NCI-H2196 (cell line): Measurements from ENCODE around the gene CAPN5.
"Not testable (repeated sequence)": the region's sequence is repeated elsewhere in the genome, so short reads cannot be mapped to it uniquely, and the experiment has no call there.

Experiments used
- DNase-seq: peaks from one replicate; lab custom pipeline; 2025; ENCODE audit not compliant: unreplicated experiment; lab: John Stamatoyannopoulos, UW

Gene CAPN5

DNA sequence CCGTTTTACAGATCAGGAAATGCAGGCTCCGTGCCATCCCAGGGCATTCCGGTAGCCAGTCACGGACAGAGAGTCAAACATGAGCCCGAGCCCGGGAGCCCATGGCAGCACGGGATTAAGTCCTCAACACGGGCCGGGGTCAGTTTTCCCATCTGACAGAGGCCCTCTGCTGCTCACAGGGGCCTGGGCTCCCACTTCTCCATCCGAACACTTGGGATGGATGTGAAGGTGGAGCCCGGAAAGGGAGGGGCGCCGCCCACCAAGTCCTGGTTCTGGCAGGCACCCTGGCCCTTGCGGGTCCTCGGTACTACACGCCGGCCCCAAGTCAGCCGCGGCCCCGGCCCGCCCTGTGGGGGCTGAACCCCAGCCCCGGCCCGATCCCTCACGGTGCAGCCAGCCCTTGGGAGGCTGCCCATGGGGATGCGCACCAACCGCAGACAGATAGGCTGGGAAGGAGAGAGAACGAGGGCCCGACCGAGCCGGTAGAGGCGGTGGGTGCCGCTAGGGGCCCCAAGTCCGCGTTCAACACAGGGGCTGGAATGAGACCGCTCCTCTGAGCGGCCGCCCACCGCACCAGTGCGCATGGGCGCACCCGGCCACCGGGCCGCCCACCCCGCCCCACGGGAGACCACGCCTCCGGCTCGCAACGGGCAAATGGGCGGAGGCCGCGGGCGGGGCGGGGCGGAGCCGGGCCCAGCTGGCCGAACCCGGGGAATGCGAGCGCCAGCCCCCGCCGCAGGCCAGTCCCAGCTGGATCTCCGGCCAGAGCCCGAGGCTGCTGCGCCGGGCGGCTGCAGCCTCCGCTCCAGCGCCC is at the start of gene CAPN5:
CAPN5 (plus strand) TSS at position 743 of the 814 bp plus-strand sequence. CDS start 17,916 bp downstream, outside the sequence.
- peak; percentile 93 for DNase-seq

DNA sequence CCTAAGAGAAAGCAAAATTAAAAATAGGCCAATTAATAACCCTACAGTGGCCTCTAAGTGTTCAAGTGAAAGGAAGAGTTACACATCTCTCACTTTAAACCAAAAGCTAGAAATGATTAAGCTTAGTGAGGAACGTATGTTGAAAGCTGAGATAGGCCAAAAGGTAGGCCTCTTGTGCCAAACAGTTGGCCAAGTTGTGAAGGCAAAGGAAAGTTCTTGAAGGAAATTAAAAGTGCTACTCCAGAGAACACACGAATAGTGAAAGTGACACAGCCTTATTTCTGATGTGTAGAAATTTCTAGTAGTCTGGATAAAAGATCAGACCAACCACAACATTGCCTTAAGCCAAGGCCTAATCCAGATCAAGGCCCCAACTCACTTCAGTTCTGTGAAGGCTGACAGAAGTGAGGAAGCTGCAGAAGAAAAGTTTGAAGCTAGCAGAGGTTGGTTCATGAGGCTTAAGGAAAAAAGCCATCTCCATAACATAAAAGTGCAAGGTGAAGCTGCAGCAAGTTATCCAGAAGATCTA is 48.3 kb upstream of the CAPN5 start:
- DNase-seq = not testable (repeated sequence)

DNA sequence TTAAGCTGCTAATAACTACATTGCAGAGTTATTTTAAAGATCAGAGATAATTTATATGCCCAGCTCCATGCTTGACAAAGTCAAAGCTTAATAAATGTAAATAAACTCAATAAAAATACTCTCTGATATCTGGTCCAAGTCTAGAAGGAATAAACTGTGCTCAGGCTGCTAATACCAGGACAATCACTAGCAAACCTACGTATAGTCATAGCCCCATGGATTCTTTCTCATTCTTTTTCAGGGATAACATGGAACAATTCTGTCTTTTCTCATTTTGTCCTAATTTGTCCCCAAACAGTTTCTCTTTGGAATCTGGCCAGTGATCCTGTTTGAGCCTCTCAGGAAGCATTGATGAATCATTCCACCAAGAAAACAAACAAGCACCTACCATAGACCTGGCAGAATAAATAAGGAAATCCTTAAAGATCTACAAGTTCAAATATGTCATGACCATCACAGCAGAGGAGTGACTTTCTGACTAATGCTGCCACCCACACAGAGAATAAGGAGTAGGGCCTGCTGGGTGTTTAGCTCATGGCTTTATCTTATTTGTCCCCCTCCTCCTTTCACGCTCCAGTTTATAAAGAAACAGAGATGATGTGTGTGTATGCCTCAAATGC is 46.7 kb upstream of the CAPN5 start:
- DNase-seq = no peak

DNA sequence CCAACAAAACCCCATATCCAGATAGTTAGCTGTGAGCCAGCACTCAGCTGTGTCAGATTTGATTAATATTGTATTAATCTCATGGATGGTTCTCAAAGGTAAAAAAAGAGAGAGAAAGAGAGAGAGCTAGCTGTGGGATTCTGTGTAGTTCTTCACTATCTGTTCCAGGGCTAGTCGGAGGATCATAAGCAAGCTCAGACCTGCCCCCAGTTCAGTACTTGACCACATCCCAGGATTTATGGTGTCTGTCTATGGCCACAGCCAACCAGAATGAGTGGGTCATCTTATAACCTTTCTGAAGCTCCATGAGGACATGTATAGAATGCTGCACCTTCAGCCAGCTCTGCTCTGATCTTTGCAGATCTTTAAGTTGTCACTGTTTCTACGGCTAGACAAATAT is 46.0 kb upstream of the CAPN5 start:
- no peak for DNase-seq

DNA sequence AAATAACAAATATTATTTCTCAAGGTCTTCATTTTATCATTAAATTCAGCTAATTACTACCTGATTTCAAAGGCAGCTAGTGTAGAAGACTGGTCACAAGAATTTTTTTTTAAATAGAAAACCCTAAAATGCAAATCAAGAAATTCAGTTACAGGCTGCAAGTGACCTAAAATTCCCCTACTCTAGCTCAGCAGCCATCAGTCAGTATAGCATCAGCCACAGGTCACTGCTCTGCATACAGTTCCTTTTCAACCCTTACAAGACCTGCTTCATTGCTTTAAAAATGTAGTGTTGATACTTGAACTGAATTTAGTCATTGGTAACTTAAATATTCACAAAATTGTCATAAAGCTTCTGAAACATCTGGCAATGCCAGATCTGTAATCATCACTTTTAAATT is 42.0 kb upstream of the CAPN5 start:
- no peak for DNase-seq

DNA sequence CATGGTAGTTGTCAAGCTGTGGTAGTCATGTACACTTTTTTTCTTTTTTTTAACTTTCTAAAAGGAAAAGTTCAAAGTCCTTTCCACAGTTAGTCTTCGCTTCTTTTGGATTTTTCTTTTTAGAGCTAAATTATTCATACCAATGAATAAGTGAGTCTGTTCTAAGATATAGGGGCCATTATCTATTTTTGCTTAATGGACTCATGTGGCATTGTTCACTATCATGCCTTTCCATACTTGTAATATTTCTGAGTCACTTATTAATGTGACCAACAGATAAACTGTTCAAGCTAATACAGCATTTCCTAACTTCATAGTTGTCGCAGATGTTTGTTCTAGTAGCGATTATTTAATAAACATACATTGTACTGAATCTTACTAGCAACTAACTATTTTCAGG is 40.5 kb upstream of the CAPN5 start:
- no peak for DNase-seq

DNA sequence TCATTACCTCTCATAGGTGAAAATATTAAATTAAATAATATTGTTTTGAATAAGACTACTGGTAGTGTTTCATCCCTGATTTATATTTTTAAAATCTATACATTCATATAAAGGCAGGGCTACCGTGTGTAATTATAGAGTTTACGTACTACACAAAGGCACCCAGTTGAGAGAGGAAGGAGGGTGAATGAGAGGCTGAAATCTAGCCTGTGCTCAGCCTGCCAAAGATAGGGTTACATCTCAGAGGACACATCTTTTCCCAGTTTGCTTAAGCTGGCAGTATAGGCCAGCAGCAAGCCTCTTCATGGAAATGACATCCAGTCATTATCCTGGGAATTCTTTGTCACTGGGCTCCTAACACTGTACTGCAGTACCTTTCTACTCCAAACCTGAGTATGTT is 40.0 kb upstream of the CAPN5 start:
- no peak for DNase-seq

DNA sequence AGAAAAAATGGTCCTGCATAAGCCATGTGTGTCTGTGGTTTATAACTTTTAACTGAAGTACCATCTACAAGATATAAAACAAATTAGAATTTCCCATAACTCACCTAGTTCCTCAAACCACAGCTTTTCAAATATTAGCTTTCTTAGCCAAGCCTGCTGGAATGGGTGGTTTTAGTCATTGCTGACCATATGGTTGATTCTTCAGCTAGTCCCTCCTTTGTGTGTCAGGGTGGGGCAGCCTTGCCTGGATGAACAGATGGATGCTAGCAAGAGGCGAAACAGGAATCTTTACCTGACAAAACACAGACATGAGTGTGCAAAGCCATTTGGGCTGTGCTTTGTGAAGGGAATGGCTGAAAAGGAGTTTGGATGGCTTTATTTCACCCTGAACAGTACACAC is 39.5 kb upstream of the CAPN5 start:
- no peak for DNase-seq

DNA sequence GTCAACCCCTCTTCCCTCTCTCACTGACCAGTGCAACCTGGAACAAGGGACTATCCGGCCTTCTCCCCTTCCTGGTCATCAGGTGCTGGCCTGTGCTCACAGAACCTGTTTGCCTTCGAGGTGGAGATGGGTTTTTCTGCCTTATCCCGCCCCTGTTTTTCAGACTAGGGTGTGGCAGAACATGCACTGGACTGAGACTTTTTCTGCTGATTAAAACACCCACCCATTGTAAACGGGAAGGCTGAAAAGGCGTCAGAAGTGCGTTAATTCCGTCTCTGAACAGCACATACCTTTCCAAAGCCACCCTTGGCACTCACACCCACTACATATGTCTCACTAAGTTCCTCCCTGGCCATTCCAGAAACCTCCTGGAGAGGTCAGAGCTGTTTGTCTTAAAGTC is 36.9 kb upstream of the CAPN5 start:
- no peak for DNase-seq

DNA sequence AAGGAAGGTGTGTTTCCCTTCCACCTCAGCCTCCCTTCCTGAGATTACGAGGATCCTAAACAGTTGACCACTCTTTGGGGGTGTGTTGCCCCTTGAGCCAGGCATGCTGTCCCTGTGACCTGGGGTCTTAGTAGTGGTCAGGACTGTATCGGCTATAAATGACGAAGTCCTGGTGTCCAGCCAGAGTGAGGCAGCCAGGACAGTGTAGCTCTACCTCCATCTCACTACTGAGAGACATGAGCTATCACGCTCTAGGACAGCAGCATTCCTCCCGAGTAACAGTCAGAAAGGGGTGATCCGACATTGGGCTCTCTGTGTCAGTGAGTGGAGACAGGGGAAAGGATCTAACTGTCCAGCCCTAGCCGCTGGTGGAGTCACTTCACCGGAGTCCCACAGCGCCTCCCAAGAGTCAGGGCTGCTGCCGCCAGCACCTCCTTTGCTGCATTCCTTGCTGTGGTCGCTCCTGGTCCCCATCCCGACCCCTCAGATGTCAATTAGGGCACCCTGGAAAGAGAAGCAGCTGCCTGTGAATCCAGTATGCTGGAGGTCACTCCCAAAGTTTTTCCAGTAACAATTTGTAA is 35.8 kb upstream of the CAPN5 start:
- DNase-seq = no peak

DNA sequence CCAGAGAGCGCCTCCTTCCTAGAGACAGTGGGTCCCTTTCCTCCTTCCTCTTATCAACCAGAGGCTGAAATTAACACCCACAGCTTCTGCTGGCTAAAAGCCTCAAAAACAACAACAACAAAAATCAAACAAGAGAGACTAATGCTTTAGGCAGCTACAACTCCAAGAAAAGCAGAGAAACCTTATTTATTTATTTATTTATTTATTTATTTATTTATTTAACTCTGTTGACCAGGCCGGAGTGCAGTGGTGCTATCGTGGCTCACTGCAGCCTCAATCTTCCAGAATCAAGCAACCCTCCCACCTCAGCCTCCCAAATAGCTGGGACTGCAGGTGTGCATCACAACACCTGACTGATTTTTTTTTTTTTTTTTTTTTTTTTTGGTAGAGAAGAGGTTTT is 35.2 kb upstream of the CAPN5 start:
- no peak for DNase-seq

DNA sequence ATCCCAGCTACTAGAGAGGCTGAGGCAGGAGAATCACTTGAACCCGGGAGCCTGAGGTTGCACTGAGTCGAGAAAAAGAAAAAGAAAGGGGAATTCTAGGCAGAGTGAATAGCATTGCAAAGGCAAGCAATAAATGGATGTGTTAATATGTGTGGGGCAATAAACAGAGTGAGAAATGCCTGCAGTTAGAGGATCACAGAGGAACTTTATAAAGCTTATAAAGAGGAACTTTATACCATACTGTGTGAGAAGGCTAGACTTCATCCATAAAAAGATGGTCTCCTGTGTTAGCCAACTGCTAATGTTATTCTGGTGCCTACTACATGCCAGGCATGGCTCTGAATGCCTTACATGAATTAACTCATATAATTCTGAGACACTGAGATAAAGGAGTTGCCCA is 31.7 kb upstream of the CAPN5 start:
- no peak for DNase-seq

DNA sequence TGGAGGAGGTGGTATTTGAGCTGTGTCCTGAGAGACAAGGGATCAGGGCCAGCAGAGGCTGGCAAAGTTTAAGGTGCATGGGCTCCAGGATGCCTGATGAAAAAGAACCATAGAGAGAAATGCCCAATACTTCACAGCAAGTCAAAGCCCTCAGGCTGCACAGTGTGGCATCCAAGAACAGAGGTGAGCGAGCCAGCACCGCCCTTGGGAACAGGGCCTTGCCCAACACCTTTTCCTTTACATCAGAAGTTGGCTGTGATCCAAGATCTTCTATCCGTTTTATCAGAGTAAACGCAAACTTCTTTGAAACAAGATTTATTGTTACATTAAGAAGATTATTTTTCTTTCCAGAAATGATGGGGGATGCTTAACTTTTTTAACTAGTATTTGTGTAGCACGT is 31.2 kb upstream of the CAPN5 start:
- DNase-seq = peak; percentile 5

DNA sequence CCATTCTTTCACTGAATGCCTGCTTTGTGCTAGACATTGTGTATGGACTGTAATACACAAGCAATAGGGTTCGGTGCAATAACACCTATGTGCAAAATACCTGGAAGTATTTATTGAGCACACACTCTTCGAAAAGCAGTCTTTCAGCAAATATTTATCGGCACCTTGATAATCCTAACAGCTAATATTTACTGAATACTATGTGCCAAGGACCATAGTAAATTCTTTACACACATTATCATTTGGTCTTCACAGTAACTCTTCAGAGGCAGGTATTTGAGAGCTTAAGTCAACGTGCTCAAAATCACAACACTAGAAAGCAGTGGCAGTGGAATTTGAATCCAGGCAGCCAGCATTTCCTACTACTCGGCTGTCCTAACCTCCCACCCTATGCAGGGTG is 30.4 kb upstream of the CAPN5 start:
- DNase-seq = no peak

DNA sequence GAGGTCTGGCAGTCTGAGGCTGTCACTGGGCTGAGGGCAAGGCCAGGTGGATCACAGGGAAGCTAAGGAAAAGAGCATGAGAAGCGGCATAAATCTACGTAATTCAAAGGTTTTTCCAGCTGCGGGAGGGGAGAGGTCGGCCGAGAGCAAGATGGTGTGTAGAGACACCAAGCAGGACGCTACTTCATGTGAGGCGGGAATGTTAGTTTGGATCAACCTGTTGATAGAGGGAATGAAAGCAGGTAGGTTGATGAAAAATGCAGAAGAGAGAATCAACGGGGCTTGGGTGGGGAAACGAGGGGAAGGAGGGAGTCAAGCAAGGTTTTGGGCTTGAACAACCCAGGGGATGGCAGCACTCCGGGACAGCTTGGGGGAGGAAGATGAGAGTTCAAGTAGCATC is 29.7 kb upstream of the CAPN5 start:
- DNase-seq = no peak

DNA sequence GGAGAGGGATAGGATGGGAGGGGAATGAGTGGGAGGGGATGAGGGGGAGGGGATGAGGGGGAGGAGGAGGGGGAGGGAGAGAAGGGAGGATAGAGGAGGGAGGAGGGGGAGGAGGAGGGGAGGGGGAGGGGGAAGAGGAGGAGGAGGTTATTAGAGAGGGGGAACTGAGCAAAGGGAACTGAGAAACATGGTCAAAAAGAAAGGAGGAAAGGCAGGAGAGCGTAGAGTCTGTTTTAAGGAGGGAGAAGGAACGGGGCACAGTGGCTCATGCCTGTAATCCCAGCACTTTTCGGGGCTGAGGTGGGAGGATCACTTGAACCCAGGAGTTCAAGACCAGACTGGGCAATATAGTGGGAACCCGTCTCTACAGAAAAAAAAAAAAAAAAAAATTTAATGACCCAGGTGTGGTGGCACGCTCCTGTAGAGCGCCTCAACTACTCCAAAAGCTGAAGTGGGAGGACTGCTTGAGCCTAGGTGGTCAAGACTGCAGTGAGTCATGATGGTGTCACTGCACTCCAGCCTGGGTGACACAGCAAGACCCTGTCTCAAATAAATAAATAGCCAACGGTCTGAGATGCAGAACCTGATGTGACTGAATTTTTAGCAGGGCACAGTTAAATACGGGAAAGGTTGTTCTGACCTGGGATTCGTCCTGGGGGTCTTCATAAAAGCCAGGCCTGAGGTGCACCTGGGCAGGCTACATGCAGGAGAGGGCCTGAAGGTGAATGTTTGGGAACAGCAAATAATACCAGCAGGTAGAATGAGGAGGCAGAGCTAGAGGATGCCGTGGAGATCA is 28.5 kb upstream of the CAPN5 start:
- DNase-seq = no peak

DNA sequence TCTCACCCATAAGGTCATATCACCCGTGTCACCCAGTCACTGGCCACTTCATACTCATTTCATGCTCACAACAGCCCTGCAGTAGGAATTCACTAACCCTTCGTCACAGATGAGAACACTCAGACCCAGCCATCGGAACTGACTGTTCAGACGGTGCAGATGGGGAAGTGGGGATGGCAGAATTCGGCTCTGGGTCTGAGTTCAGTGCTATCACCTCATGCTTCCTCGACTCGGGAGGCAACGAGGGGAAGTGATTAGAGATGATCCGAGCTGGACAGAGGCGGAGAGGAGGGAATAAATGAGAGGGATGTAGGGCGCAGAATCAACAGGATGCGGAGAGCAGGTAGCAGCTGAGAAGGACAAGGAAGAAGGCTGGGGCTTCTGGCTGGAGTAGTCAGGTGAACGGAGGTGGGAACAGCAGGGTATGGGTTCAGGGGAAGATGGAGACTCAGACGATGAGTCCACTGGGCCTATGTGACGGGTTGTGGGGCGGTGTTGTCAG is 27.9 kb upstream of the CAPN5 start:
- DNase-seq = no peak

DNA sequence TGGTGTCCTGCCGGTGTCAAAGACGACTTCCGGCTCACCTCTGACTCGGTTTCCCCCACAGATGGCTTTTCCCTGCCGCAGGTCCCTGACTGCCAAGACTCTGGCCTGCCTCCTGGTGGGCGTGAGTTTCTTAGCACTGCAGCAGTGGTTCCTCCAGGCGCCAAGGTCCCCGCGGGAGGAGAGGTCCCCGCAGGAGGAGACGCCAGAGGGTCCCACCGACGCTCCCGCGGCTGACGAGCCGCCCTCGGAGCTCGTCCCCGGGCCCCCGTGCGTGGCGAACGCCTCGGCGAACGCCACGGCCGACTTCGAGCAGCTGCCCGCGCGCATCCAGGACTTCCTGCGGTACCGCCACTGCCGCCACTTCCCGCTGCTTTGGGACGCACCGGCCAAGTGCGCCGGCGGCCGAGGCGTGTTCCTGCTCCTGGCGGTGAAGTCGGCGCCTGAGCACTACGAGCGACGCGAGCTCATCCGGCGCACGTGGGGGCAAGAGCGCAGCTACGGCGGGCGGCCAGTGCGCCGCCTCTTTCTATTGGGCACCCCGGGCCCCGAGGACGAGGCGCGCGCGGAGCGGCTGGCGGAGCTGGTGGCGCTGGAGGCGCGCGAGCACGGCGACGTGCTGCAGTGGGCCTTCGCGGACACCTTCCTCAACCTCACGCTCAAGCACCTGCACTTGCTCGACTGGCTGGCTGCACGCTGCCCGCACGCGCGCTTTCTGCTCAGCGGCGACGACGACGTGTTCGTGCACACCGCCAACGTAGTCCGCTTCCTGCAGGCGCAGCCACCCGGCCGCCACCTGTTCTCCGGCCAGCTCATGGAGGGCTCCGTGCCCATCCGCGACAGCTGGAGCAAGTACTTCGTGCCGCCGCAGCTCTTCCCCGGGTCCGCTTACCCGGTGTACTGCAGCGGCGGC is 27.0 kb upstream of the CAPN5 start:
- peak; percentile 32 for DNase-seq

DNA sequence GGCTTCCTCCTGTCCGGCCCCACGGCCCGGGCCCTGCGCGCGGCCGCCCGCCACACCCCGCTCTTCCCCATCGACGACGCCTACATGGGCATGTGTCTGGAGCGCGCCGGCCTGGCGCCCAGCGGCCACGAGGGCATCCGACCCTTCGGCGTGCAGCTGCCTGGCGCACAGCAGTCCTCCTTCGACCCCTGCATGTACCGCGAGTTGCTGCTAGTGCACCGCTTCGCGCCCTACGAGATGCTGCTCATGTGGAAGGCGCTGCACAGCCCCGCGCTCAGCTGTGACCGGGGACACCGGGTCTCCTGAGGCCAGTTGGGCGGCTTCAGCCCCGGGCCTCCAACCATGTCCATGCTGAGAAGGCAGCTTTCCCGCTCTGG is 26.4 kb upstream of the CAPN5 start:
- DNase-seq = no peak

DNA sequence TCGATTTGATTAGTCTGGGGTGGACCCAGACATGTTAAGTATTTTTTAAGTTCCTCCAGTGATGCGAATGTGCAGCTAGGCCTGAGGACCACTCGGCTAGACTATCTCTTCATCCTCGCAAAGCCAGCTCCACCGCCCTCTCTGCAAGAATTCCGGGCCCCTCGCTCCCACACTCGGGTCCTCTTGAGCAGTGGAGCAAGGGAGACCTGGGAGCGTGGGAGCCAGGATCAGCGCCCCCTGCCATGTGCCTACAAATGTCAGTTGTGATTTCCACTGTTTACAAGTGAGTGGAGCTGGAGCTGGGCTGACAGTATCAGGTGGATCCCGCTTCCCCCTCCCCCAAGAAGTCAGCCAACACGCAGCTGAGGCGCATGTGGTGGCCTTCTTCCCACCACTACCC is 25.9 kb upstream of the CAPN5 start:
- no peak for DNase-seq
